Subcutaneous abdominal adipose tissue (tissue), 5 donors: ENCODE data around the gene KLK4.

Experiments used
- H3K27ac ChIP-seq: one replicate; pipeline ENCODE4 v1.7.0; 2013; ENCODE audit warnings: low read depth, mild to moderate bottlenecking, inconsistent platforms, low read length, moderate library complexity
- H3K27me3 ChIP-seq, 5 donors: one replicate each; pipeline ENCODE4 v1.7.0; 2013; ENCODE audit warnings: low read length in 5 of 5, inconsistent platforms in 1 of 5; ENCODE audit not compliant: control insufficient read depth in 5 of 5, insufficient read depth in 4 of 5
- H3K36me3 ChIP-seq, 5 donors: one replicate each; pipeline ENCODE4 v1.7.0; 2013; ENCODE audit warnings: low read length in 5 of 5; ENCODE audit not compliant: control insufficient read depth in 5 of 5, insufficient read depth in 5 of 5
- H3K4me1 ChIP-seq, 5 donors: one replicate each; pipeline ENCODE4 v1.7.0; 2013; ENCODE audit warnings: low read length in 5 of 5, mild to moderate bottlenecking in 3 of 5, moderate library complexity in 1 of 5; ENCODE audit not compliant: control insufficient read depth in 5 of 5, insufficient read depth in 5 of 5
- H3K4me3 ChIP-seq, 5 donors: one replicate each; pipeline ENCODE4 v1.7.0; 2013; ENCODE audit warnings: low read length in 5 of 5, low read depth in 1 of 5
- H3K9ac ChIP-seq, 5 donors: one replicate each; pipeline ENCODE4 v1.7.0; 2013; ENCODE audit warnings: low read length in 5 of 5, mild to moderate bottlenecking in 4 of 5, moderate library complexity in 3 of 5
- H3K9me3 ChIP-seq, 5 donors: one replicate each; pipeline ENCODE4 v1.7.0; 2013; ENCODE audit warnings: low read length in 5 of 5; ENCODE audit not compliant: control insufficient read depth in 5 of 5
- donor health status: healthy.
- donor health status: healthy.
- donor health status: healthy.
- donor health status: healthy.
- donor health status: healthy.

KLK4 gene, protein sequence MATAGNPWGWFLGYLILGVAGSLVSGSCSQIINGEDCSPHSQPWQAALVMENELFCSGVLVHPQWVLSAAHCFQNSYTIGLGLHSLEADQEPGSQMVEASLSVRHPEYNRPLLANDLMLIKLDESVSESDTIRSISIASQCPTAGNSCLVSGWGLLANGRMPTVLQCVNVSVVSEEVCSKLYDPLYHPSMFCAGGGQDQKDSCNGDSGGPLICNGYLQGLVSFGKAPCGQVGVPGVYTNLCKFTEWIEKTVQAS

DNA sequence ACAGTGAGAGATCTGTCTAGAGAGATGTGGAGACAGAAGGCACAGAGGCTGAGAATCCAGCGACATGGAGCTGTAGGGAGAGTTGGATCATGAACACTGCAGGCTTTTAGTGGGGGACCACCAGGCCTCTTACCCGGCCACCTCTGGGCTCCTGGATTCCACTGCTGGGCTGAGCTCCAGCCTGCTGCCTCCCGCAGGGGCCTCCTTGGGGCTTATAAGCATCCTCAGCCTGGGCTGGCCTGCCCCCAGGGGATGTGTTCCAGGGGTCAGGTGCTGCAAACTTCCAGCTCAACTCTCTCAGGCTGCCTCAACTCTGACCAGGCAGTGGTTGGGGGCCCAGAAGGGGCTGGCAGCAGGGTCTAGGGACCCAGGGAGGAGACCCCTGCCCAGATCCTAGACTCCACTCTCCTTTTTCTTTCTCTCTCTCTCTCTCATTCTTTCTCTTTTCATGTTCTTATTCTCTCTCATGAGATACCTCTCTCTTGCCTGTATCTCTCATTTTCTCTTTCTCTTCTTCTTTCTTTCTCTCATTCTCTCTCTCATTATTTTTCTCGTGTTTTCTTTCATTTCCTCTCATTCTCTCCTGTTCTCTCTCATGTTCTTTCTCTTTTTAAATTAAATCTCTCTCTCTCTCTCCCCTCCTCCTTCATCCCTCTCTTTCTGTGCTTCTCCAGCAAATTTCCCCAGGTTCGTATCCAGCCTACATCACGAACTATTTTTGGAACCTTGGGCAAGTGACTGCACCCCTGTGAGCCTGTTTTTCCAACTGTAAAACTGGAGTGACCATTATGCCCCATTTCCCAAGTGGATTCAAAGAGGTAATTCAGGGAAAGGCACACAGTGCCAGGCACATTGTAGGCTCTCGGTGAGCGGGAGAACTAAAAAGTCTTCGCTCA is at the start of gene KLK4:
KLK4 (minus strand) TSS at position 190 of the 896 bp plus-strand sequence. CDS start 657 bp downstream, outside the sequence.
- Histone ChIP-seq H3K36me3 (no peaks in the 10 kb centered on the region), H3K4me1 (peaks cover 0 to 7% (median 4%) of the 10 kb centered on the region in 5 donors), H3K9me3 (no peaks in the 10 kb centered on the region), H3K27ac (no peak within 1 kb of the TSS), H3K4me3 (no peak within 1 kb of the TSS), H3K27me3 (peaks cover 28 to 66% (median 58%) of the 10 kb centered on the region in 5 donors), H3K9ac (no peak within 1 kb of the TSS)

- no peak overlapping the region for H3K27ac ChIP-seq
- H3K36me3 ChIP-seq: no peaks in the 10 kb centered on the region
- H3K27me3 ChIP-seq: peaks cover 7 to 20% (median 12%) of the 10 kb centered on the region in 5 donors
- H3K9me3 ChIP-seq: peaks cover 0 to 10% (median 6%) of the 10 kb centered on the region in 5 donors
- H3K9ac ChIP-seq: no peak overlapping the region
- no peaks in the 10 kb centered on the region for H3K4me1 ChIP-seq
- no peak overlapping the region for H3K4me3 ChIP-seq
Observed at GRCh38 chr19:50959731-50960500, 48.7 kb upstream of the KLK4 start.

DNA sequence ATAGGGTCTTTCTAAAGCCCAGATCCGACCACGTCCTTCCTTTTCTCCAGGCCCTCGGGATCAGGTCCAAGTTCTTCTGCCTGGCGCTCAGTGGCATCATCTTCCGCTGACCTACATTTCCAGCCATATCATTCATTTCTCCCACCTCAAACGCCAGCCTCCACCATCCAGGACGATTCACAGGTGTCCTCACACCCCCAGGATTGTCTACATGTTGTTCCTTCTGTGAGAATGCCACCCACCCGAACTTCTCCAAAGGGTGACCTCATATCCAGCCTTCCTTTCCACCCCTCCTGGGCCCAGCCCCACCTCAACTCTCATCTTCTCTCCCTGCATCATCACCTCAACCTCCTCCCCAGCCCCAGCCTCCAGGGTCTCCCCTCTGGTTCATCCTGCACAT is 46.4 kb upstream of the KLK4 start:
- H3K9me3 ChIP-seq: peaks cover 0 to 9% (median 6%) of the 10 kb centered on the region in 5 donors
- no peak overlapping the region for H3K9ac ChIP-seq
- H3K36me3 ChIP-seq: no peaks in the 10 kb centered on the region
- peaks cover 13 to 25% (median 17%) of the 10 kb centered on the region in 5 donors for H3K27me3 ChIP-seq
- H3K27ac ChIP-seq: no peak overlapping the region
- H3K4me1 ChIP-seq: no peaks in the 10 kb centered on the region
- no peak overlapping the region for H3K4me3 ChIP-seq

- Histone ChIP-seq H3K9me3 (peaks cover 0 to 2% (median 0%) of the 10 kb centered on the region in 5 donors), H3K27me3 (peaks cover 15 to 30% (median 28%) of the 10 kb centered on the region in 5 donors), H3K27ac (no peak within 1 kb of the TSS), H3K9ac (no peak within 1 kb of the TSS), H3K4me3 (no peak within 1 kb of the TSS), H3K36me3 (no peaks in the 10 kb centered on the region), H3K4me1 (no peaks in the 10 kb centered on the region)
Observed at GRCh38 chr19:50952910-50953309, 41.7 kb upstream of the KLK4 start, which contains the start of gene KLK5. Gene KLK5, minus strand, starts transcription at chr19:50953038. Its CDS starts 381 bp downstream, at chr19:50952657.

GRCh38 chr19:50949861-50950260 is 38.7 kb upstream of the KLK4 start:
- Histone ChIP-seq H3K27ac (no peak overlapping the region), H3K9ac (no peak overlapping the region), H3K9me3 (no peaks in the 10 kb centered on the region), H3K4me1 (no peaks in the 10 kb centered on the region), H3K36me3 (no peaks in the 10 kb centered on the region), H3K4me3 (no peak overlapping the region), H3K27me3 (peaks cover 10 to 23% (median 19%) of the 10 kb centered on the region in 5 donors)

DNA sequence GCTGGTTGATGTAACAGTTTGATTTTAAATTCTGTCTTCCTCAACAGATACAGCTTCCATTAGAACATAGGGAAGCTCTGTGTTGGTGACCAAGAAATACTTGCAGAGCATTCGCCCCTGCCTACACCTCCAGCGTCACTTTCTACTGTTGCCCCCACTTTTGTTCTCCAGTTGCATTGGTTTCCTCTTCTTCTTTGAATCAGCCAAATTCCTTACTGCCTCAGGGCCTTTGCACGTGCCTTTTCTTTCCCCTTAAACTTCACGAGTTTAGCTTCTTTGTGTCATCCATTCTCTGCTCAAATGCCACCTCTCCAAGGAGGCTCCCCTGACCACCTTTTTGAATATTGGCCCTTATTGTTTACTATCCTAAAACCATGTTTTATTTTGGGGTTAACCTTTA is 35.9 kb upstream of the KLK4 start:
- H3K9ac ChIP-seq: no peak overlapping the region
- H3K27ac ChIP-seq: no peak overlapping the region
- H3K4me1 ChIP-seq: no peaks in the 10 kb centered on the region
- H3K9me3 ChIP-seq: no peaks in the 10 kb centered on the region
- peaks cover 3 to 18% (median 7%) of the 10 kb centered on the region in 5 donors for H3K27me3 ChIP-seq
- no peaks in the 10 kb centered on the region for H3K36me3 ChIP-seq
- H3K4me3 ChIP-seq: no peak overlapping the region

GRCh38 chr19:50944795-50945194 is 33.6 kb upstream of the KLK4 start:
- no peaks in the 10 kb centered on the region for H3K9me3 ChIP-seq
- H3K27ac ChIP-seq: no peak overlapping the region
- H3K4me1 ChIP-seq: no peaks in the 10 kb centered on the region
- H3K27me3 ChIP-seq: peaks cover 0 to 7% (median 7%) of the 10 kb centered on the region in 5 donors
- H3K4me3 ChIP-seq: no peak overlapping the region
- H3K9ac ChIP-seq: no peak overlapping the region
- no peaks in the 10 kb centered on the region for H3K36me3 ChIP-seq

- H3K9me3 ChIP-seq: peaks cover 0 to 7% (median 5%) of the 10 kb centered on the region in 5 donors
- H3K4me1 ChIP-seq: no peaks in the 10 kb centered on the region
- peaks cover 0 to 8% (median 3%) of the 10 kb centered on the region in 5 donors for H3K27me3 ChIP-seq
- H3K4me3 ChIP-seq: no peak overlapping the region
- H3K36me3 ChIP-seq: no peaks in the 10 kb centered on the region
- H3K9ac ChIP-seq: no peak overlapping the region
- no peak overlapping the region for H3K27ac ChIP-seq
Observed at GRCh38 chr19:50943074-50943828, 32.1 kb upstream of the KLK4 start.

DNA sequence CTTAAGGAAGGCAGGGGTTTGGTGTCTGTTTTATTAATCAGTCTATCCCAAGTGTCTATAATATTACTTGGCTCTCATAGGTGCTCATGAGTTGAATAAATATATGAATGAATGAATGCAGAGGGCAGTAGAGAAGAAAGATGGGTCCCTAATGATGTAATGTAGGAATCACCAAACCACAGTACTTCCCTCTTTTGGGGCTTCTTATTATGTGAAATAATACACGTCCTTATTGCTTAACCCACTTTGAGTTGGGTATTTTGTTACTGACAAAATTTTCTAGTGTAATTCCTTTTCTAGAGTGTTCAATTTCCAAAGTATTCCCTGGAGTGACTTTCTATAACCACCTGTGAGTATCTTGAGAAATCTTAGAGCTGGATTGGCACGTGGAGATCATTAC is 28.4 kb upstream of the KLK4 start:
- Histone ChIP-seq H3K9ac (no peak overlapping the region), H3K9me3 (peaks cover 0 to 7% (median 5%) of the 10 kb centered on the region in 5 donors), H3K4me3 (no peak overlapping the region), H3K27ac (no peak overlapping the region), H3K4me1 (no peaks in the 10 kb centered on the region), H3K27me3 (peaks cover 0 to 8% (median 3%) of the 10 kb centered on the region in 5 donors), H3K36me3 (no peaks in the 10 kb centered on the region)
